Neuronal stem cell (in vitro differentiated cells): ENCODE data around the gene ETV6.
A peak's percentile ranks its signal among the peaks of the same experiment; 100 is the strongest.

Source experiments
- DNase-seq: peaks from one replicate; pipeline ENCODE4 v3.0.0-alpha.2; 2013; ENCODE audit warnings: low spot score
- H2AFZ ChIP-seq: one replicate; pipeline ENCODE4 v1.6.1; 2013; ENCODE audit warnings: mild to moderate bottlenecking, low read length, inconsistent platforms
- H2AK5ac ChIP-seq: 2 replicates; pipeline ENCODE4 v1.6.1; 2013; ENCODE audit warnings: low read depth, mild to moderate bottlenecking, inconsistent platforms, low read length, moderate library complexity, mixed read lengths
- H2BK120ac ChIP-seq: 2 replicates; pipeline ENCODE4 v1.6.1; 2013; ENCODE audit warnings: low read depth, mild to moderate bottlenecking, inconsistent platforms, low read length, moderate library complexity, mixed read lengths
- H2BK12ac ChIP-seq: one replicate; pipeline ENCODE4 v1.6.1; 2013; ENCODE audit warnings: low read length, inconsistent platforms
- H2BK15ac ChIP-seq: 2 replicates; pipeline ENCODE4 v1.6.1; 2013; ENCODE audit warnings: mild to moderate bottlenecking, low read length, inconsistent platforms, mixed read lengths
- H2BK5ac ChIP-seq: one replicate; pipeline ENCODE4 v1.6.1; 2013; ENCODE audit warnings: inconsistent platforms, mild to moderate bottlenecking, low read length, moderate library complexity
- H3K14ac ChIP-seq: one replicate; pipeline ENCODE4 v1.6.1; 2013; ENCODE audit warnings: low read length, inconsistent platforms
- H3K18ac ChIP-seq: 2 replicates; pipeline ENCODE4 v1.6.1; 2013; ENCODE audit warnings: low read length, inconsistent platforms
- H3K23ac ChIP-seq: 2 replicates; pipeline ENCODE4 v1.6.1; 2013; ENCODE audit warnings: low read depth, mild to moderate bottlenecking, mixed read lengths, low read length, inconsistent platforms; ENCODE audit not compliant: poor library complexity
- H3K27ac ChIP-seq: replicated peaks from 3 replicates; pipeline ENCODE4 v1.5.1; 2013; ENCODE audit warnings: low read length, inconsistent platforms
- H3K27me3 ChIP-seq, 3 experiments: 2 replicates each; pipeline ENCODE4 v1.6.1; 2013; ENCODE audit warnings: low read length in 3 of 3, mild to moderate bottlenecking in 2 of 3, inconsistent platforms in 1 of 3, low read depth in 1 of 3, mixed read lengths in 1 of 3, moderate library complexity in 1 of 3; ENCODE audit not compliant: control insufficient read depth in 3 of 3, insufficient read depth in 3 of 3
- H3K36me3 ChIP-seq, 2 donors: replicated peaks in 1 of 2; 2 replicates each; pipeline ENCODE4 v1.6.1; 2013; ENCODE audit warnings: low read length in 2 of 2; ENCODE audit not compliant: control insufficient read depth in 2 of 2, insufficient read depth in 2 of 2
- H3K4ac ChIP-seq: 2 replicates; pipeline ENCODE4 v1.6.1; 2013; ENCODE audit warnings: inconsistent platforms, mild to moderate bottlenecking, low read length, moderate library complexity
- H3K4me1 ChIP-seq, 2 donors: 1 replicate in 1 of 2; 2 replicates in 1 of 2; pipeline ENCODE4 v1.6.1; 2013; ENCODE audit warnings: low read length in 2 of 2, low read depth in 1 of 2; ENCODE audit not compliant: control insufficient read depth in 2 of 2, insufficient read depth in 1 of 2
- H3K4me2 ChIP-seq: one replicate; pipeline ENCODE4 v1.6.1; 2013; ENCODE audit warnings: mild to moderate bottlenecking, low read length, inconsistent platforms; ENCODE audit not compliant: insufficient read depth, poor library complexity, severe bottlenecking
- H3K4me3 ChIP-seq, 2 donors: 2 replicates each; pipeline ENCODE4 v1.5.1; 2013; ENCODE audit warnings: low read length in 2 of 2, mild to moderate bottlenecking in 2 of 2, inconsistent platforms in 1 of 2, moderate library complexity in 1 of 2
- H3K79me1 ChIP-seq: one replicate; pipeline ENCODE4 v1.6.1; 2013; ENCODE audit warnings: low read depth, mild to moderate bottlenecking, inconsistent platforms, low read length, moderate library complexity
- H3K9ac ChIP-seq: one replicate; pipeline ENCODE4 v1.6.1; 2013; ENCODE audit warnings: mild to moderate bottlenecking, low read depth, low read length, inconsistent platforms; ENCODE audit not compliant: poor library complexity
- H3K9me3 ChIP-seq, 2 donors: replicated peaks in 1 of 2; 2 replicates each; pipeline versions ENCODE3 to v1.6.1; 2013; ENCODE audit warnings: low read length in 2 of 2, mild to moderate bottlenecking in 2 of 2, inconsistent platforms in 1 of 2, low read depth in 1 of 2, mixed read lengths in 1 of 2, moderate library complexity in 1 of 2; ENCODE audit not compliant: control insufficient read depth in 2 of 2, insufficient read depth in 1 of 2
- H4K8ac ChIP-seq: one replicate; pipeline ENCODE4 v1.6.1; 2013; ENCODE audit warnings: low read depth, mild to moderate bottlenecking, inconsistent platforms, low read length, moderate library complexity
- H4K91ac ChIP-seq: one replicate; pipeline ENCODE4 v1.6.1; 2013; ENCODE audit warnings: low read length, low read depth, mild to moderate bottlenecking, inconsistent platforms; ENCODE audit not compliant: poor library complexity
- WGBS, 2 donors: extraction: QIAGEN DNeasy Blood & Tissue Kit; methylation state at CpG; one replicate each; pipeline ENCODE4 v1.1.7; 2013; ENCODE audit warnings: missing lambda C conversion rate in 2 of 2, mixed read lengths in 1 of 2; ENCODE audit not compliant: insufficient read length in 2 of 2, insufficient replicate concordance in 1 of 2; ENCODE audit errors: extremely low coverage in 2 of 2; 5-methylcytosine and 5-hydroxymethylcytosine counted together

Gene ETV6

GRCh38 chr12:11609045-11609444 lies 40.4 kb upstream of the ETV6 start:
- H2BK5ac ChIP-seq: no peak overlapping the region
- no peak for DNase-seq
- no peak overlapping the region for H3K9ac ChIP-seq
- no peaks in the 10 kb centered on the region for H3K9me3 ChIP-seq
- H3K4me1 ChIP-seq: peaks cover 0 to 11% of the 10 kb centered on the region in 2 donors
- H3K27me3 ChIP-seq: no peaks in the 10 kb centered on the region
- H2AFZ ChIP-seq: peak overlapping the region; percentile 39
- H3K4me2 ChIP-seq: no peak overlapping the region
- no peak overlapping the region for H2BK12ac ChIP-seq
- H3K23ac ChIP-seq: no peak overlapping the region
- H3K36me3 ChIP-seq: no peaks in the 10 kb centered on the region
- no peak overlapping the region for H2BK15ac ChIP-seq
- no peaks in the 10 kb centered on the region for H3K79me1 ChIP-seq
- H3K27ac ChIP-seq: no peak overlapping the region
- no peak overlapping the region for H2BK120ac ChIP-seq
- WGBS, 2 donors: no CpG with 5 or more reads among the region's 4 CpGs
- no peak overlapping the region for H4K91ac ChIP-seq
- no peak overlapping the region for H3K14ac ChIP-seq
- H2AK5ac ChIP-seq: no peak overlapping the region
- no peak overlapping the region for H4K8ac ChIP-seq
- no peak overlapping the region for H3K4ac ChIP-seq
- no peak overlapping the region for H3K18ac ChIP-seq
- no peak overlapping the region for H3K4me3 ChIP-seq

- H2AK5ac ChIP-seq: no peak overlapping the region
- no peak overlapping the region for H3K4me3 ChIP-seq
- WGBS, 2 donors: no CpG with 5 or more reads among the region's 1 CpG
- H3K9ac ChIP-seq: no peak overlapping the region
- no peaks in the 10 kb centered on the region for H3K9me3 ChIP-seq
- H2BK12ac ChIP-seq: no peak overlapping the region
- no peak overlapping the region for H2BK120ac ChIP-seq
- H3K18ac ChIP-seq: no peak overlapping the region
- no peak overlapping the region for H3K4me2 ChIP-seq
- H3K14ac ChIP-seq: no peak overlapping the region
- no peaks in the 10 kb centered on the region for H3K79me1 ChIP-seq
- no peaks in the 10 kb centered on the region for H3K4me1 ChIP-seq
- H4K8ac ChIP-seq: no peak overlapping the region
- DNase-seq: no peak
- H2BK5ac ChIP-seq: no peak overlapping the region
- H2AFZ ChIP-seq: no peak overlapping the region
- no peak overlapping the region for H3K27ac ChIP-seq
- no peak overlapping the region for H3K4ac ChIP-seq
- no peaks in the 10 kb centered on the region for H3K36me3 ChIP-seq
- no peak overlapping the region for H4K91ac ChIP-seq
- no peak overlapping the region for H2BK15ac ChIP-seq
- no peaks in the 10 kb centered on the region for H3K27me3 ChIP-seq
- no peak overlapping the region for H3K23ac ChIP-seq
These were observed 34.0 kb upstream of the ETV6 start for GRCh38 chr12:11615481-11615880.

GRCh38 chr12:11618046-11618445 lies 31.4 kb upstream of the ETV6 start:
- Histone ChIP-seq H3K4ac (no peak overlapping the region), H3K4me2 (no peak overlapping the region), H3K9ac (no peak overlapping the region), H3K18ac (no peak overlapping the region), H2BK120ac (no peak overlapping the region), H2BK12ac (no peak overlapping the region), H3K23ac (no peak overlapping the region), H2BK5ac (no peak overlapping the region), H2BK15ac (no peak overlapping the region), H2AK5ac (no peak overlapping the region), H3K14ac (no peak overlapping the region), H3K9me3 (no peaks in the 10 kb centered on the region), H3K27me3 (no peaks in the 10 kb centered on the region), H4K8ac (no peak overlapping the region), H3K4me1 (no peaks in the 10 kb centered on the region), H3K36me3 (no peaks in the 10 kb centered on the region), H3K79me1 (no peaks in the 10 kb centered on the region), H3K4me3 (no peak overlapping the region), H4K91ac (no peak overlapping the region), H3K27ac (no peak overlapping the region), H2AFZ (no peak overlapping the region)
- DNase-seq: no peak

DNA sequence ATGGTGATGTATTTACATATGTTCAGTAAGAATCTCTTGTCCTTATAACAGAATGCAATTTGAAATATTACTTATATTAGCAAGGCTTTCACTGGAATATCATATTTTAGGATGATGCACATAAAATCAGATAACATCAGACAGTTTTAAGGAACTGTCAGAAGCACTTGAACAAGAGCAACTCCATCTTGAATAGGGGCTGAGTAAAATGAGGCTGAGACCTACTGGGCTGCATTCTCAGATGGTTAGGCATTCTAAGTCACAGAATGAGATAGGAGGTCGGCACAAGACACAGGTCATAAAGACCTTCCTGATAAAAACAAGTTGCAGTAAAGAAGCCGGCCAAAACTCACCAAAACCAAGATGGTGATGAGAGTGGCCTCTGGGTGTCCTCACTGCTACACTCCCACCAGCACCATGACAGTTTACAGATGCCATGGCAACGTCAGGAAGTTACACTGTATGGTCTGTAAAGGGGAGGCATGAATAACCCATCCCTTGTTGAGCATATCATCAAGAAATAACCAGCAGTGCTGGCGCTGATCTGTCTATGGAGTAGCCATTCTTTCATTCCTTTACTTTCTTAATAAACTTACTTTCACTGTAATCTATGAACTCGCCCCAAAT lies 27.6 kb upstream of the ETV6 start:
- Histone ChIP-seq H2AFZ (peak overlapping the region; percentile 74), H2BK15ac (no peak overlapping the region), H2BK12ac (no peak overlapping the region), H3K4me1 (no peaks in the 10 kb centered on the region), H3K4ac (no peak overlapping the region), H2BK5ac (no peak overlapping the region), H2AK5ac (no peak overlapping the region), H3K36me3 (no peaks in the 10 kb centered on the region), H3K79me1 (no peaks in the 10 kb centered on the region), H3K27me3 (no peaks in the 10 kb centered on the region), H4K8ac (no peak overlapping the region), H3K23ac (no peak overlapping the region), H3K14ac (no peak overlapping the region), H3K18ac (no peak overlapping the region), H3K27ac (no peak overlapping the region), H4K91ac (no peak overlapping the region), H3K9ac (no peak overlapping the region), H3K9me3 (peaks cover 0 to 5% of the 10 kb centered on the region in 2 donors), H3K4me2 (no peak overlapping the region), H3K4me3 (no peak overlapping the region), H2BK120ac (no peak overlapping the region)
- WGBS, 2 donors: no CpG with 5 or more reads among the region's 5 CpGs
- DNase-seq: no peak
